ENCODE results near the gene ZNF219.

The ZNF219 gene

GRCh38 chr14:21098076-21098891, at the start of gene ZNF219:
Gene ZNF219 (minus strand): TSS chr14:21098655. CDS start chr14:21093591, 5,064 bp downstream.
- no peak for TF ChIP-seq JUND (IDR thresholded peaks at IDR 0.05; ENCODE audit: low read depth)
- in situ Hi-C loops (cut with HindIII; ENCODE audit: low pct_unique_long_range_greater_than_20kb, low sequenced_read_pairs) = no loop called here
- peak in 1 of 2 experiments; percentile 51 for DNase-seq (ENCODE audit: low read depth in 1 of 2, low spot score in 1 of 2)

GRCh38 chr14:21145437-21145836, 47.0 kb upstream of the ZNF219 start:
- no peak for DNase-seq (ENCODE audit: low read depth in 1 of 2, low spot score in 1 of 2)
- no peak for TF ChIP-seq JUND (IDR thresholded peaks at IDR 0.05; ENCODE audit: low read depth)
- in situ Hi-C loops (cut with HindIII; ENCODE audit: low pct_unique_long_range_greater_than_20kb, low sequenced_read_pairs) = no loop called here

- no peak for TF ChIP-seq JUND (IDR thresholded peaks at IDR 0.05; ENCODE audit: low read depth)
- in situ Hi-C loops (cut with HindIII; ENCODE audit: low pct_unique_long_range_greater_than_20kb, low sequenced_read_pairs) = no loop called here
- no peak for DNase-seq (ENCODE audit: low read depth in 1 of 2, low spot score in 1 of 2)
Observed at GRCh38 chr14:21142357-21142756, 43.9 kb upstream of the ZNF219 start.

GRCh38 chr14:21136024-21136423, 37.6 kb upstream of the ZNF219 start:
- in situ Hi-C loops (cut with HindIII; ENCODE audit: low pct_unique_long_range_greater_than_20kb, low sequenced_read_pairs) = no loop called here
- no peak for TF ChIP-seq JUND (IDR thresholded peaks at IDR 0.05; ENCODE audit: low read depth)
- peak; percentile 6 to 7 for DNase-seq (ENCODE audit: low read depth in 1 of 2, low spot score in 1 of 2)

- DNase-seq (ENCODE audit: low read depth in 1 of 2, low spot score in 1 of 2) = no peak
- in situ Hi-C loops (cut with HindIII; ENCODE audit: low pct_unique_long_range_greater_than_20kb, low sequenced_read_pairs) = no loop called here
- TF ChIP-seq JUND (IDR thresholded peaks at IDR 0.05; ENCODE audit: low read depth) = no peak
Observed at GRCh38 chr14:21133901-21134300, 35.4 kb upstream of the ZNF219 start.

GRCh38 chr14:21123429-21123828, 25.0 kb upstream of the ZNF219 start:
- no peak for TF ChIP-seq JUND (IDR thresholded peaks at IDR 0.05; ENCODE audit: low read depth)
- DNase-seq (ENCODE audit: low read depth in 1 of 2, low spot score in 1 of 2) = no peak
- in situ Hi-C loops (cut with HindIII; ENCODE audit: low pct_unique_long_range_greater_than_20kb, low sequenced_read_pairs) = no loop called here

GRCh38 chr14:21121122-21121521, 22.7 kb upstream of the ZNF219 start:
- in situ Hi-C loops (cut with HindIII; ENCODE audit: low pct_unique_long_range_greater_than_20kb, low sequenced_read_pairs) = no loop called here
- no peak for DNase-seq (ENCODE audit: low read depth in 1 of 2, low spot score in 1 of 2)
- no peak for TF ChIP-seq JUND (IDR thresholded peaks at IDR 0.05; ENCODE audit: low read depth)

GRCh38 chr14:21120686-21121085, 22.2 kb upstream of the ZNF219 start:
- no peak for DNase-seq (ENCODE audit: low read depth in 1 of 2, low spot score in 1 of 2)
- no peak for TF ChIP-seq JUND (IDR thresholded peaks at IDR 0.05; ENCODE audit: low read depth)
- in situ Hi-C loops (cut with HindIII; ENCODE audit: low pct_unique_long_range_greater_than_20kb, low sequenced_read_pairs) = no loop called here

- in situ Hi-C loops (cut with HindIII; ENCODE audit: low pct_unique_long_range_greater_than_20kb, low sequenced_read_pairs) = no loop called here
- no peak for TF ChIP-seq JUND (IDR thresholded peaks at IDR 0.05; ENCODE audit: low read depth)
Observed at GRCh38 chr14:21118933-21119332, 20.5 kb upstream of the ZNF219 start.

GRCh38 chr14:21113369-21113768, 14.9 kb upstream of the ZNF219 start:
- TF ChIP-seq JUND (IDR thresholded peaks at IDR 0.05; ENCODE audit: low read depth) = no peak
- in situ Hi-C loops (cut with HindIII; ENCODE audit: low pct_unique_long_range_greater_than_20kb, low sequenced_read_pairs) = no loop called here
- DNase-seq (ENCODE audit: low read depth in 1 of 2, low spot score in 1 of 2) = no peak

More at GRCh38 chr14:21118933-21119332, 20.5 kb upstream of the ZNF219 start:
- DNase-seq (ENCODE audit: low read depth in 1 of 2, low spot score in 1 of 2) = no peak

- in situ Hi-C loops (cut with HindIII; ENCODE audit: low pct_unique_long_range_greater_than_20kb, low sequenced_read_pairs) = no loop called here
- DNase-seq (ENCODE audit: low read depth in 1 of 2, low spot score in 1 of 2) = no peak
Observed at GRCh38 chr14:21112255-21112654, 13.8 kb upstream of the ZNF219 start.

GRCh38 chr14:21109377-21110138, 11.1 kb upstream of the ZNF219 start:
- no peak for TF ChIP-seq JUND (IDR thresholded peaks at IDR 0.05; ENCODE audit: low read depth)
- DNase-seq (ENCODE audit: low read depth in 1 of 2, low spot score in 1 of 2) = no peak
- in situ Hi-C loops (cut with HindIII; ENCODE audit: low pct_unique_long_range_greater_than_20kb, low sequenced_read_pairs) = no loop called here

More at GRCh38 chr14:21112255-21112654, 13.8 kb upstream of the ZNF219 start:
- TF ChIP-seq JUND (IDR thresholded peaks at IDR 0.05; ENCODE audit: low read depth) = no peak

GRCh38 chr14:21108791-21109190, 10.3 kb upstream of the ZNF219 start:
- in situ Hi-C loops (cut with HindIII; ENCODE audit: low pct_unique_long_range_greater_than_20kb, low sequenced_read_pairs) = no loop called here
- no peak for TF ChIP-seq JUND (IDR thresholded peaks at IDR 0.05; ENCODE audit: low read depth)
- DNase-seq (ENCODE audit: low read depth in 1 of 2, low spot score in 1 of 2) = no peak
